ENCODE results near the gene SMYD4.

DNA sequence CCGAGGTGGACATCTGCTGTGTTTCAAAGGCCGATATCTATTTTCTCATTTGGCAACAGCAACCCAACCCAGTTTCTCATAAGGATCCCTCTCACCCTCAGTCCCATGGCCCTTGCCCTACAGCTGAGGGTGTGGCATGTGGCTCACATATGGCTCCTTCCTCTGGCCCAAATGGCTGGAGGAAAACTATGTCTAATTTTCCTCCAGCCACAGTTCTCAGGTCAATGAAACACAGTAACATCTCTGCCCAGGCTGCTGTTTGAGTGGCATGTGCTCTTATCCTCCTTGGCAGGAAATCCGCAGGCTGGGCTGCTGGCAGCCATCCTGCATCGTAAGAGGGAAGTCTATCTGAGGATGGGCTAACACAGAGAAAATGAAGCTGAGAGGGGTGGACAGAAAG, 43.8 kb downstream of the SMYD4 start:
- TF ChIP-seq, protein P1, sequence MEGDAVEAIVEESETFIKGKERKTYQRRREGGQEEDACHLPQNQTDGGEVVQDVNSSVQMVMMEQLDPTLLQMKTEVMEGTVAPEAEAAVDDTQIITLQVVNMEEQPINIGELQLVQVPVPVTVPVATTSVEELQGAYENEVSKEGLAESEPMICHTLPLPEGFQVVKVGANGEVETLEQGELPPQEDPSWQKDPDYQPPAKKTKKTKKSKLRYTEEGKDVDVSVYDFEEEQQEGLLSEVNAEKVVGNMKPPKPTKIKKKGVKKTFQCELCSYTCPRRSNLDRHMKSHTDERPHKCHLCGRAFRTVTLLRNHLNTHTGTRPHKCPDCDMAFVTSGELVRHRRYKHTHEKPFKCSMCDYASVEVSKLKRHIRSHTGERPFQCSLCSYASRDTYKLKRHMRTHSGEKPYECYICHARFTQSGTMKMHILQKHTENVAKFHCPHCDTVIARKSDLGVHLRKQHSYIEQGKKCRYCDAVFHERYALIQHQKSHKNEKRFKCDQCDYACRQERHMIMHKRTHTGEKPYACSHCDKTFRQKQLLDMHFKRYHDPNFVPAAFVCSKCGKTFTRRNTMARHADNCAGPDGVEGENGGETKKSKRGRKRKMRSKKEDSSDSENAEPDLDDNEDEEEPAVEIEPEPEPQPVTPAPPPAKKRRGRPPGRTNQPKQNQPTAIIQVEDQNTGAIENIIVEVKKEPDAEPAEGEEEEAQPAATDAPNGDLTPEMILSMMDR (IDR thresholded peaks at IDR 0.05) = no peak
- TF ChIP-seq POLR2A (IDR thresholded peaks at IDR 0.05) = no peak
